ENCODE data around the gene CEMP1. TPM values are rescaled to one million over a fixed set of nuclear protein-coding genes. Genes with fewer than 3 reads are reported as not detected.

CEMP1 gene
- total RNA-seq, 4 donors from 2014 or later = 0.40 TPM; not detected in 3

DNA sequence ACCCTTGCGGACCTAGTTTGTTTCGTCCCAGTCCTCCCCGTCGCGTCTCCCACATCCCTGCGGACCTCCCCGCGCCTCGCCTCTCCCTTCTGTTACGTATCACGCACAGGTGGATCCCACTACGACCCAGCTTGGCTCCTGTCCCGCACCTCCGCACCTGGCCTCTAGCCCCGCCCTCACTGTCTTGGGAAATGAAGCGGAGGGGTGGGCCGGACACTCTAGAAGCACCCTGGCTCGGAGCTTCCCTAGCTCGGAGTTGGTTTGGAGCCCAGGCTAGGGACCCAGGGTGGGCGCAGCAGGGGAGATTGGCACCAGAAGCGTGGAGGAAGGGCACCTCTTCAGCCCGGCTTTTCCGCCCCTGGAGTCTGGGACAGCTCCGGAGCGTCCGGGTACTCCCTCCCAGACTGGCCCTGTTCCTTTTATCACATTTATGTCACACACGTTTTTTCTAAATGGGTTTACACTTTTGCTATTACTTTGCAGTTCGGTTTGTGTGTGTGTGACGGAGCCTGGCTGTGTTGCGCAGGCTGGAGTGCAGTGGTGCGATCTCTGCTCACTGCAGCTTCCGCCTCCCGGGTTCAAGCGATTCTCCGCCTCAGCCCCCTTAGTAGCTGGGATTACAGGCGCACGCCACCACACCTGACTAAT lies 1.4 kb upstream of the CEMP1 start:
- WGBS, 2 donors (ENCODE audit: low coverage in 1 of 2) = 5 to 10% methylated on average over 4 to 25 of the region's 37 CpGs
- H3K4me1 ChIP-seq = peaks cover 0 to 38% (median 6%) of the 10 kb centered on the region in 3 donors
- peak overlapping the region; percentile 93 to 99 (median 96) for H3K27ac ChIP-seq
- H3K27me3 ChIP-seq = no peaks in the 10 kb centered on the region
- H3K4me3 ChIP-seq = peak overlapping the region; percentile 68 to 77
- peak; percentile 35 for ATAC-seq
- no peaks in the 10 kb centered on the region for H3K9me3 ChIP-seq
- TF ChIP-seq POLR2AphosphoS5 (IDR thresholded peaks at IDR 0.05) = peak; percentile 7
- peak in 1 of 2 donors; percentile 34 for TF ChIP-seq POLR2A (IDR thresholded peaks at IDR 0.05)
- no peak for TF ChIP-seq CTCF (IDR thresholded peaks at IDR 0.05)
- TF ChIP-seq EP300 (IDR thresholded peaks at IDR 0.05) = no peak
- peaks cover 0 to 28% of the 10 kb centered on the region in 2 donors for H3K36me3 ChIP-seq

GRCh38 chr16:2531696-2532493 lies 687 bp upstream of the CEMP1 start:
- H3K9me3 ChIP-seq = no peaks in the 10 kb centered on the region
- peak; percentile 58 to 75 for TF ChIP-seq POLR2A (IDR thresholded peaks at IDR 0.05)
- TF ChIP-seq POLR2AphosphoS5 (IDR thresholded peaks at IDR 0.05) = peak; percentile 86
- no peak for TF ChIP-seq EP300 (IDR thresholded peaks at IDR 0.05)
- peak in 1 of 4 experiments; percentile 7 for TF ChIP-seq CTCF (IDR thresholded peaks at IDR 0.05)
- WGBS, 2 donors (ENCODE audit: low coverage in 1 of 2) = 0% methylated on average over 2 to 12 of the region's 84 CpGs

GRCh38 chr16:2530629-2531318 lies 434 bp downstream of the CEMP1 start:
- H3K27ac ChIP-seq = peak overlapping the region; percentile 52 to 99 (median 95)
- no peaks in the 10 kb centered on the region for H3K9me3 ChIP-seq
- H3K36me3 ChIP-seq = peaks cover 0 to 46% of the 10 kb centered on the region in 2 donors
- peaks cover 0 to 24% (median 6%) of the 10 kb centered on the region in 3 donors for H3K4me1 ChIP-seq
- no peaks in the 10 kb centered on the region for H3K27me3 ChIP-seq
- TF ChIP-seq EP300 (IDR thresholded peaks at IDR 0.05) (no peak), CTCF (IDR thresholded peaks at IDR 0.05) (no peak), POLR2AphosphoS5 (IDR thresholded peaks at IDR 0.05) (no peak), POLR2A (IDR thresholded peaks at IDR 0.05) (no peak)
- ATAC-seq = no peak
- H3K4me3 ChIP-seq = no peak overlapping the region
- WGBS, 2 donors (ENCODE audit: low coverage in 1 of 2) = no CpG with 5 or more reads among the region's 14 CpGs

More at GRCh38 chr16:2531696-2532493, 687 bp upstream of the CEMP1 start:
- ATAC-seq = peak; percentile 95
- peaks cover 0 to 35% of the 10 kb centered on the region in 2 donors for H3K36me3 ChIP-seq
- H3K27ac ChIP-seq = peak overlapping the region; percentile 93 to 99 (median 96)
- peak overlapping the region; percentile 68 to 77 for H3K4me3 ChIP-seq
- H3K4me1 ChIP-seq = peaks cover 0 to 34% (median 6%) of the 10 kb centered on the region in 3 donors
- H3K27me3 ChIP-seq = no peaks in the 10 kb centered on the region

GRCh38 chr16:2529961-2530628 lies 1.1 kb downstream of the CEMP1 start:
- Histone ChIP-seq H3K27ac (peak overlapping the region in 1 of 4 donors; percentile 97), H3K9me3 (no peaks in the 10 kb centered on the region), H3K36me3 (peaks cover 0 to 53% of the 10 kb centered on the region in 2 donors), H3K4me3 (no peak overlapping the region), H3K27me3 (no peaks in the 10 kb centered on the region), H3K4me1 (peaks cover 0 to 24% (median 6%) of the 10 kb centered on the region in 3 donors)
- TF ChIP-seq POLR2A (IDR thresholded peaks at IDR 0.05) (no peak), CTCF (IDR thresholded peaks at IDR 0.05) (no peak), EP300 (IDR thresholded peaks at IDR 0.05) (no peak), POLR2AphosphoS5 (IDR thresholded peaks at IDR 0.05) (no peak)
- no peak for ATAC-seq
- 87 to 89% methylated on average over 4 to 5 of the region's 15 CpGs for WGBS, 2 donors (ENCODE audit: low coverage in 1 of 2)

Measured in gastroesophageal sphincter (tissue), 4 donors.